K562 (cell line): Measurements from ENCODE around the gene PPFIA1. TPM values are rescaled to one million over a fixed set of nuclear protein-coding genes. Genes with fewer than 3 reads are reported as not detected.

Experiments used
- EGR1 ChIP-seq: fragments of 450-650 bp; conservative IDR thresholded peaks from 2 replicates; pipeline ENCODE4 v1.6.1; 2017; ENCODE audit warnings: mild to moderate bottlenecking
- ELF1 ChIP-seq: fragments of 200-800 bp; sonication (Bioruptor generic); IDR thresholded peaks from 2 replicates; pipeline ENCODE4 v1.6.1; 2016; ENCODE audit warnings: missing genetic modification characterization, missing compliant biosample characterization
- FIP1L1 ChIP-seq: fragments of 200-400 bp; formaldehyde crosslinking; IDR thresholded peaks from 2 replicates; pipeline ENCODE4 v1.6.1; 2018; ENCODE audit warnings: mild to moderate bottlenecking, low read depth, low read length; ENCODE audit not compliant: poor library complexity, severe bottlenecking
- HCFC1 ChIP-seq: IDR thresholded peaks from 2 replicates; pipeline ENCODE4 v1.6.1; 2012; ENCODE audit warnings: low read depth, low read length, improper control_type of control experiment
- HDAC3 ChIP-seq: fragments of 450-650 bp; IDR thresholded peaks from 2 replicates; pipeline ENCODE4 v1.6.1; 2018; ENCODE audit warnings: borderline replicate concordance, mild to moderate bottlenecking, moderate library complexity; ENCODE audit not compliant: partially characterized antibody
- HMGXB4 ChIP-seq: sonication (generic); formaldehyde crosslinking; IDR thresholded peaks from 2 replicates; pipeline ENCODE4 v1.8.1; 2023; ENCODE audit warnings: mild to moderate bottlenecking, missing genetic modification reagents
- MXD1 ChIP-seq: fragments of 250-450 bp; sonication (Bioruptor Pico); IDR thresholded peaks from 2 replicates; pipeline ENCODE4 v1.8.0; 2021; ENCODE audit warnings: borderline replicate concordance, mild to moderate bottlenecking, moderate library complexity; ENCODE audit not compliant: poor library complexity, severe bottlenecking
- NFATC3 ChIP-seq: fragments of 450-650 bp; IDR thresholded peaks from 2 replicates; pipeline ENCODE4 v1.6.1; 2017; ENCODE audit warnings: mild to moderate bottlenecking
- PHB2 ChIP-seq: fragments of 450-650 bp; IDR thresholded peaks from 2 replicates; pipeline ENCODE4 v1.6.1; 2017; ENCODE audit warnings: low read depth
- PYGO2 ChIP-seq: fragments of 450-650 bp; IDR thresholded peaks from 2 replicates; pipeline ENCODE4 v1.6.1; 2016; ENCODE audit warnings: mild to moderate bottlenecking, missing genetic modification characterization, moderate library complexity, missing compliant biosample characterization
- RFX7 ChIP-seq: fragments of 250-450 bp; sonication (Bioruptor Pico); IDR thresholded peaks from 2 replicates; pipeline ENCODE4 v1.5.1; 2021; ENCODE audit warnings: mild to moderate bottlenecking
- XRCC4 ChIP-seq: IDR thresholded peaks from one replicate; pipeline ENCODE4 v1.6.1; 2011; ENCODE audit not compliant: insufficient read depth, insufficient read length; ENCODE audit errors: extremely low read depth
- ZBTB11 ChIP-seq, 3 experiments: fragments of 200-800 bp in 1 of 3; fragments of 250-450 bp in 1 of 3; fragments of 450-650 bp in 1 of 3; sonication (Bioruptor Pico) in 1 of 3; sonication (Bioruptor generic) in 1 of 3; formaldehyde crosslinking in 1 of 3; IDR thresholded peaks; 2 replicates each; pipeline versions ENCODE4 v1.6.1 to v1.8.0; 2016 to 2022; ENCODE audit warnings: mild to moderate bottlenecking in 2 of 3, missing genetic modification characterization in 2 of 3, missing compliant biosample characterization in 1 of 3, moderate library complexity in 1 of 3
- ZC3H8 ChIP-seq: fragments of 450-650 bp; IDR thresholded peaks from 2 replicates; pipeline ENCODE4 v1.6.1; 2017
- ZEB2 ChIP-seq: fragments of 450-650 bp; IDR thresholded peaks from 2 replicates; pipeline ENCODE4 v1.6.1; 2016
- ZFP91 ChIP-seq: sonication (generic); formaldehyde crosslinking; IDR thresholded peaks from 2 replicates; pipeline ENCODE4 v1.8.0; 2022; ENCODE audit warnings: mild to moderate bottlenecking, missing genetic modification reagents
- ZNF512 ChIP-seq: IDR thresholded peaks from 2 replicates; pipeline ENCODE4 v1.6.1; 2016; ENCODE audit warnings: missing genetic modification characterization, missing compliant biosample characterization
- ZNF583 ChIP-seq: fragments of 250-450 bp; sonication (Bioruptor Pico); IDR thresholded peaks from 2 replicates; pipeline ENCODE4 v1.4.0; 2020
- polyA plus RNA-seq, 8 experiments: library from polyadenylated mRNA; depleted of rRNA in 4 of 8; stranded (reverse) in 5 of 8; unstranded in 3 of 8; fragments of >200 nt; fragmentation: Nextera tagmentation in 2 of 8; fragmentation: Illumina TruSeq in 1 of 8; extraction: Ambion mirVana in 2 of 8; extraction: Trizol in 1 of 8; gene quantifications; 2 replicates each; pipeline versions ENCODE4 v1.2.1 to v1.2.3, GENCODE V29; 2011 to 2014; ENCODE audit warnings: inconsistent platforms in 1 of 8, missing spikeins in 1 of 8
- total RNA-seq, 7 experiments: library from RNA; depleted of rRNA in 6 of 7; stranded (reverse); fragments of >200 nt in 6 of 7; fragmentation: Illumina TruSeq in 2 of 7; extraction: Trizol in 2 of 7; gene quantifications; 2 replicates each; pipeline versions ENCODE4 v1.2.1 to v1.2.3, GENCODE V29; 2011 to 2021; ENCODE audit warnings: low replicate concordance in 1 of 7

PPFIA1 gene
- total and polyA plus RNA-seq, 9 of the 15 experiments (the other 6 are each of a cell fraction or from before 2014, with no cell fraction given): 9.9 to 41.5 (median 28.5) TPM

- no peak for TF ChIP-seq HCFC1
- peak; percentile 41; the same call in 1 of the 2 replicates for TF ChIP-seq EGR1
- no peak for TF ChIP-seq HDAC3
- no peak for TF ChIP-seq XRCC4
- TF ChIP-seq FIP1L1: peak; percentile 61
- TF ChIP-seq PYGO2 (tag): no peak
- no peak for TF ChIP-seq PHB2
- TF ChIP-seq MXD1: peak; percentile 16
- TF ChIP-seq ZNF512 (tag): no peak
- TF ChIP-seq HMGXB4 (CRISPR knock-in tag): no peak
- no peak for TF ChIP-seq NFATC3
- no peak for TF ChIP-seq ZC3H8
- TF ChIP-seq ELF1 (tag): peak; percentile 94
- TF ChIP-seq ZEB2: peak; percentile 57; the same call in 1 of the 2 replicates
- TF ChIP-seq ZBTB11 (CRISPR knock-in tag; IDR thresholded peaks at IDR 0.05): peak; percentile 73 to 79 (median 73); a peak in 5 of 6 replicates
- no peak for TF ChIP-seq ZFP91
- TF ChIP-seq RFX7: no peak
- TF ChIP-seq ZNF583 (CRISPR knock-in tag): peak; percentile 17; the same call in 1 of the 2 replicates
Measured at GRCh38 chr11:70397983-70398833, 127.7 kb downstream of the PPFIA1 start, which contains the start of gene CTTN (continued).
